K562 (cell line): ENCODE measurements around the gene PBX2. TPM values are rescaled to one million over a fixed set of nuclear protein-coding genes. Genes with fewer than 3 reads are reported as not detected.

Experiments
- CREM ChIP-seq: IDR thresholded peaks from 2 replicates; pipeline ENCODE4 v1.6.1; 2014; ENCODE audit warnings: antibody characterized with exemption, low read depth
- CXXC5 ChIP-seq: fragments of 250-450 bp; sonication (Bioruptor Pico); IDR thresholded peaks from 2 replicates; pipeline ENCODE4 v1.8.0; 2022; ENCODE audit warnings: inconsistent platforms, mild to moderate bottlenecking, moderate library complexity
- ELF1 ChIP-seq: fragments of 200-800 bp; sonication (Bioruptor generic); IDR thresholded peaks from 2 replicates; pipeline ENCODE4 v1.6.1; 2016; ENCODE audit warnings: missing genetic modification characterization, missing compliant biosample characterization
- EP300 ChIP-seq: IDR thresholded peaks from 2 replicates; pipeline ENCODE4 v1.6.1; 2012; ENCODE audit warnings: low read length, improper control_type of control experiment
- HNRNPK ChIP-seq: fragments of 200-400 bp; formaldehyde crosslinking; IDR thresholded peaks from one replicate; pipeline ENCODE4 v1.6.1; 2018; ENCODE audit warnings: mild to moderate bottlenecking, low read depth, low read length; ENCODE audit not compliant: poor library complexity, severe bottlenecking
- ILF3 ChIP-seq: fragments of 450-650 bp; IDR thresholded peaks from 2 replicates; pipeline ENCODE4 v1.6.1; 2018; ENCODE audit warnings: antibody characterized with exemption, mild to moderate bottlenecking, moderate library complexity, borderline replicate concordance
- MAFG ChIP-seq: fragments of 450-650 bp; conservative IDR thresholded peaks from 2 replicates; pipeline ENCODE4 v1.6.1; 2016; ENCODE audit warnings: missing genetic modification characterization, missing compliant biosample characterization
- MCM2 ChIP-seq: fragments of 450-650 bp; IDR thresholded peaks from 2 replicates; pipeline ENCODE4 v1.6.1; 2017; ENCODE audit warnings: low read depth, mild to moderate bottlenecking
- MCM7 ChIP-seq, 2 experiments: fragments of 450-650 bp; IDR thresholded peaks; 2 replicates each; pipeline ENCODE4 v1.6.1; 2016 to 2018
- NBN ChIP-seq: fragments of 450-650 bp; IDR thresholded peaks from 2 replicates; pipeline ENCODE4 v1.6.1; 2016; ENCODE audit warnings: low read depth, mild to moderate bottlenecking
- PCBP2 ChIP-seq: fragments of 200-400 bp; formaldehyde crosslinking; IDR thresholded peaks from 2 replicates; pipeline ENCODE4 v1.6.1; 2018; ENCODE audit warnings: low read length, low read depth, mild to moderate bottlenecking, moderate library complexity; ENCODE audit not compliant: poor library complexity, severe bottlenecking
- PTBP1 ChIP-seq: fragments of 200-400 bp; formaldehyde crosslinking; IDR thresholded peaks from 2 replicates; pipeline ENCODE4 v1.6.1; 2017; ENCODE audit warnings: low read depth, low read length
- RBM34 ChIP-seq: fragments of 200-400 bp; formaldehyde crosslinking; IDR thresholded peaks from 2 replicates; pipeline ENCODE4 v1.6.1; 2018; ENCODE audit warnings: low read length, borderline replicate concordance; ENCODE audit not compliant: insufficient read depth
- SRSF3 ChIP-seq: fragments of 200-400 bp; formaldehyde crosslinking; IDR thresholded peaks from 2 replicates; pipeline ENCODE4 v1.6.1; 2016; ENCODE audit warnings: mild to moderate bottlenecking, low read length, moderate library complexity; ENCODE audit not compliant: insufficient read depth
- ZNF583 ChIP-seq: fragments of 250-450 bp; sonication (Bioruptor Pico); IDR thresholded peaks from 2 replicates; pipeline ENCODE4 v1.4.0; 2020
- polyA plus RNA-seq, 8 experiments: library from polyadenylated mRNA; depleted of rRNA in 4 of 8; stranded (reverse) in 5 of 8; unstranded in 3 of 8; fragments of >200 nt; fragmentation: Nextera tagmentation in 2 of 8; fragmentation: Illumina TruSeq in 1 of 8; extraction: Ambion mirVana in 2 of 8; extraction: Trizol in 1 of 8; gene quantifications; 2 replicates each; pipeline versions ENCODE4 v1.2.1 to v1.2.3, GENCODE V29; 2011 to 2014; ENCODE audit warnings: inconsistent platforms in 1 of 8, missing spikeins in 1 of 8
- total RNA-seq, 7 experiments: library from RNA; depleted of rRNA in 6 of 7; stranded (reverse); fragments of >200 nt in 6 of 7; fragmentation: Illumina TruSeq in 2 of 7; extraction: Trizol in 2 of 7; gene quantifications; 2 replicates each; pipeline versions ENCODE4 v1.2.1 to v1.2.3, GENCODE V29; 2011 to 2021; ENCODE audit warnings: low replicate concordance in 1 of 7
- TF ChIP-seq, protein P1 (sequence below): fragments of 250-450 bp; sonication (Bioruptor Pico); IDR thresholded peaks from 2 replicates; pipeline ENCODE4 v1.4.0; 2020; ENCODE audit warnings: mild to moderate bottlenecking, moderate library complexity
- TF ChIP-seq, protein P2 (sequence below): sonication (generic); formaldehyde crosslinking; IDR thresholded peaks from 2 replicates; pipeline ENCODE4 v1.8.0; 2022; ENCODE audit warnings: mild to moderate bottlenecking, missing genetic modification reagents
- TF ChIP-seq, protein P3 (sequence below): sonication (generic); formaldehyde crosslinking; IDR thresholded peaks from 2 replicates; pipeline ENCODE4 v1.8.0; 2022; ENCODE audit warnings: missing genetic modification reagents, mild to moderate bottlenecking, borderline replicate concordance
- TF ChIP-seq, protein P4 (sequence below): fragments of 250-450 bp; sonication (Bioruptor Pico); IDR thresholded peaks from 2 replicates; pipeline ENCODE4 v1.4.0; 2020; ENCODE audit warnings: mild to moderate bottlenecking, moderate library complexity, borderline replicate concordance
- TF ChIP-seq, protein P5 (sequence below): sonication (generic); formaldehyde crosslinking; IDR thresholded peaks from 2 replicates; pipeline ENCODE4 v1.8.0; 2022; ENCODE audit warnings: missing genetic modification reagents, mild to moderate bottlenecking, borderline replicate concordance

Gene PBX2
- total and polyA plus RNA-seq, 9 of the 15 experiments (the other 6 are each of a cell fraction or from before 2014, with no cell fraction given), result 1.9 to 134 (median 62.5) TPM

DNA sequence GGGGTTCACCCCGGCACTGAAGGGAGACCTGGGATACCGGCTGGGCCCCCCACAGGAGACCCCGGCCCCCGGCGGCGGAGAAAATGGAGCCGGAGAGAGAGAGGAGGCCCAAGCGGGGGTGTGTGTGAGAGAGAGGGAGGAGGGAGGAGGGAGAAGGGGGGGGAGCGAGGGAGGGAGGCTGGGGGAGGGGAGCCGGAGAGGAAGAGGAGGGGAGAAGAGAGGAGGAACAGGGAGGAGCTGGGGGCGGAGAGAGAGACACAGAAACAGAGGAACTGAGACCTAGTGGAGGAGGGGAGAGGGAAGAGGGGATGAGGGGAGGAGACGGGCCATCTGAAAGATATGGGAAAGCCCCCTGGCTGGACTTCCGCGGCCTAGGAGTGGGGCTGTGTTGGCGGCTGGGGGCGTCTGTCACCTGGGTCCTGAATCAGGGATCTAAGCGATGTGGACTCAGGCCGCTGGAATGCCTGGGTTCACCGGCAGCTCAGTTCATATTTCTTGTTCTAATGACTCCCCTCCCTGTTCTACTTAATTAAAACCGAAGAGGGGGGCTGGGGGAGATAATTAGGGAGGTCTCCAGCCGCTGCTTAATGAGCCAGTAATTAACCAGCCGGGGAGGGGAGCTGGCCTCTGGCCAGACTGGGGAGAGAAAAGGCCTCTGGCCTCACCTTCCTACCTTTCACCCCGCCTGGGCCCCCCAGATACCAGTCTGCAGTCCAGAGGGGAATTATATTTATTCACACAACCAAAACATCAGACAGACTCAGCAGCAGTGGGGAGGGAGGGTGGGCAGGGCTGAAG is at the start of gene PBX2 (continued):
- no peak for TF ChIP-seq HNRNPK
- TF ChIP-seq SRSF3, result no peak
- TF ChIP-seq CXXC5, result peak; percentile 27; the same call in 1 of the 2 replicates
- peak; percentile 30; the same call in 1 of the 2 replicates for TF ChIP-seq EP300
- TF ChIP-seq, protein P1, sequence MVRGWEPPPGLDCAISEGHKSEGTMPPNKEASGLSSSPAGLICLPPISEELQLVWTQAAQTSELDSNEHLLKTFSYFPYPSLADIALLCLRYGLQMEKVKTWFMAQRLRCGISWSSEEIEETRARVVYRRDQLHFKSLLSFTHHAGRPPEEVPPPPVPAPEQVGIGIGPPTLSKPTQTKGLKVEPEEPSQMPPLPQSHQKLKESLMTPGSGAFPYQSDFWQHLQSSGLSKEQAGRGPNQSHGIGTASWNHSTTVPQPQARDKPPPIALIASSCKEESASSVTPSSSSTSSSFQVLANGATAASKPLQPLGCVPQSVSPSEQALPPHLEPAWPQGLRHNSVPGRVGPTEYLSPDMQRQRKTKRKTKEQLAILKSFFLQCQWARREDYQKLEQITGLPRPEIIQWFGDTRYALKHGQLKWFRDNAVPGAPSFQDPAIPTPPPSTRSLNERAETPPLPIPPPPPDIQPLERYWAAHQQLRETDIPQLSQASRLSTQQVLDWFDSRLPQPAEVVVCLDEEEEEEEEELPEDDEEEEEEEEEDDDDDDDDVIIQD (CRISPR knock-in tag), result no peak
- TF ChIP-seq ILF3, result no peak
- TF ChIP-seq, protein P2, sequence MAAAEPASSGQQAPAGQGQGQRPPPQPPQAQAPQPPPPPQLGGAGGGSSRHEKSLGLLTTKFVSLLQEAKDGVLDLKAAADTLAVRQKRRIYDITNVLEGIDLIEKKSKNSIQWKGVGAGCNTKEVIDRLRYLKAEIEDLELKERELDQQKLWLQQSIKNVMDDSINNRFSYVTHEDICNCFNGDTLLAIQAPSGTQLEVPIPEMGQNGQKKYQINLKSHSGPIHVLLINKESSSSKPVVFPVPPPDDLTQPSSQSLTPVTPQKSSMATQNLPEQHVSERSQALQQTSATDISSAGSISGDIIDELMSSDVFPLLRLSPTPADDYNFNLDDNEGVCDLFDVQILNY, result no peak
- TF ChIP-seq, protein P3, sequence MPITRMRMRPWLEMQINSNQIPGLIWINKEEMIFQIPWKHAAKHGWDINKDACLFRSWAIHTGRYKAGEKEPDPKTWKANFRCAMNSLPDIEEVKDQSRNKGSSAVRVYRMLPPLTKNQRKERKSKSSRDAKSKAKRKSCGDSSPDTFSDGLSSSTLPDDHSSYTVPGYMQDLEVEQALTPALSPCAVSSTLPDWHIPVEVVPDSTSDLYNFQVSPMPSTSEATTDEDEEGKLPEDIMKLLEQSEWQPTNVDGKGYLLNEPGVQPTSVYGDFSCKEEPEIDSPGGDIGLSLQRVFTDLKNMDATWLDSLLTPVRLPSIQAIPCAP, result no peak
- TF ChIP-seq MAFG, result no peak
- peak; percentile 89 for TF ChIP-seq NBN
- TF ChIP-seq MCM2, result no peak
- TF ChIP-seq, protein P4, sequence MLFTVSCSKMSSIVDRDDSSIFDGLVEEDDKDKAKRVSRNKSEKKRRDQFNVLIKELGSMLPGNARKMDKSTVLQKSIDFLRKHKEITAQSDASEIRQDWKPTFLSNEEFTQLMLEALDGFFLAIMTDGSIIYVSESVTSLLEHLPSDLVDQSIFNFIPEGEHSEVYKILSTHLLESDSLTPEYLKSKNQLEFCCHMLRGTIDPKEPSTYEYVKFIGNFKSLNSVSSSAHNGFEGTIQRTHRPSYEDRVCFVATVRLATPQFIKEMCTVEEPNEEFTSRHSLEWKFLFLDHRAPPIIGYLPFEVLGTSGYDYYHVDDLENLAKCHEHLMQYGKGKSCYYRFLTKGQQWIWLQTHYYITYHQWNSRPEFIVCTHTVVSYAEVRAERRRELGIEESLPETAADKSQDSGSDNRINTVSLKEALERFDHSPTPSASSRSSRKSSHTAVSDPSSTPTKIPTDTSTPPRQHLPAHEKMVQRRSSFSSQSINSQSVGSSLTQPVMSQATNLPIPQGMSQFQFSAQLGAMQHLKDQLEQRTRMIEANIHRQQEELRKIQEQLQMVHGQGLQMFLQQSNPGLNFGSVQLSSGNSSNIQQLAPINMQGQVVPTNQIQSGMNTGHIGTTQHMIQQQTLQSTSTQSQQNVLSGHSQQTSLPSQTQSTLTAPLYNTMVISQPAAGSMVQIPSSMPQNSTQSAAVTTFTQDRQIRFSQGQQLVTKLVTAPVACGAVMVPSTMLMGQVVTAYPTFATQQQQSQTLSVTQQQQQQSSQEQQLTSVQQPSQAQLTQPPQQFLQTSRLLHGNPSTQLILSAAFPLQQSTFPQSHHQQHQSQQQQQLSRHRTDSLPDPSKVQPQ, result no peak
- TF ChIP-seq, protein P5, sequence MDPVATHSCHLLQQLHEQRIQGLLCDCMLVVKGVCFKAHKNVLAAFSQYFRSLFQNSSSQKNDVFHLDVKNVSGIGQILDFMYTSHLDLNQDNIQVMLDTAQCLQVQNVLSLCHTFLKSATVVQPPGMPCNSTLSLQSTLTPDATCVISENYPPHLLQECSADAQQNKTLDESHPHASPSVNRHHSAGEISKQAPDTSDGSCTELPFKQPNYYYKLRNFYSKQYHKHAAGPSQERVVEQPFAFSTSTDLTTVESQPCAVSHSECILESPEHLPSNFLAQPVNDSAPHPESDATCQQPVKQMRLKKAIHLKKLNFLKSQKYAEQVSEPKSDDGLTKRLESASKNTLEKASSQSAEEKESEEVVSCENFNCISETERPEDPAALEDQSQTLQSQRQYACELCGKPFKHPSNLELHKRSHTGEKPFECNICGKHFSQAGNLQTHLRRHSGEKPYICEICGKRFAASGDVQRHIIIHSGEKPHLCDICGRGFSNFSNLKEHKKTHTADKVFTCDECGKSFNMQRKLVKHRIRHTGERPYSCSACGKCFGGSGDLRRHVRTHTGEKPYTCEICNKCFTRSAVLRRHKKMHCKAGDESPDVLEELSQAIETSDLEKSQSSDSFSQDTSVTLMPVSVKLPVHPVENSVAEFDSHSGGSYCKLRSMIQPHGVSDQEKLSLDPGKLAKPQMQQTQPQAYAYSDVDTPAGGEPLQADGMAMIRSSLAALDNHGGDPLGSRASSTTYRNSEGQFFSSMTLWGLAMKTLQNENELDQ (CRISPR knock-in tag), result no peak
- no peak for TF ChIP-seq ZNF583 (CRISPR knock-in tag)
- TF ChIP-seq PCBP2, result no peak
- TF ChIP-seq MCM7 (IDR thresholded peaks at IDR 0.05), result no peak
- TF ChIP-seq RBM34, result no peak
- TF ChIP-seq CREM, result peak; percentile 48
- peak; percentile 61 for TF ChIP-seq ELF1 (tag)
- no peak for TF ChIP-seq PTBP1
